OCI-LY1 (cell line): ENCODE results near the gene SRRD.
A peak's percentile ranks its signal among the peaks of the same experiment; 100 is the strongest.

ENCODE experiments used
- H2AFZ ChIP-seq: fragments of 200-600 bp; sonication (generic), shearing (Covaris generic); 2 replicates; pipeline ENCODE4 v1.6.0; 2014; ENCODE audit warnings: antibody characterized with exemption, mild to moderate bottlenecking, low read length
- H3F3A ChIP-seq: fragments of 200-600 bp; sonication (generic), shearing (Covaris generic); 2 replicates; pipeline ENCODE4 v1.6.0; 2014; ENCODE audit warnings: mild to moderate bottlenecking, antibody characterized with exemption, low read length, moderate library complexity; ENCODE audit not compliant: insufficient read depth
- H3K27ac ChIP-seq: fragments of 200-600 bp; sonication (generic); 2 replicates; pipeline ENCODE4 v1.5.1; 2014; ENCODE audit warnings: low read length, mixed run types, mild to moderate bottlenecking, low read depth; ENCODE audit not compliant: poor library complexity, severe bottlenecking
- H3K27me3 ChIP-seq: fragments of 200-600 bp; sonication (generic); 2 replicates; pipeline ENCODE4 v1.6.0; 2014; ENCODE audit warnings: antibody characterized with exemption, mild to moderate bottlenecking, low read length, moderate library complexity; ENCODE audit not compliant: insufficient read depth
- H3K36me3 ChIP-seq: fragments of 200-600 bp; sonication (generic); 2 replicates; pipeline ENCODE4 v1.6.1; 2014; ENCODE audit warnings: mild to moderate bottlenecking, antibody characterized with exemption, low read length, moderate library complexity, mixed read lengths; ENCODE audit not compliant: insufficient read depth
- H3K4me1 ChIP-seq: fragments of 200-600 bp; sonication (generic); 2 replicates; pipeline ENCODE4 v1.5.1; 2014; ENCODE audit warnings: mild to moderate bottlenecking, low read length, moderate library complexity; ENCODE audit not compliant: insufficient read depth, severe bottlenecking
- H3K4me2 ChIP-seq: fragments of 200-600 bp; sonication (generic), shearing (Covaris generic); 2 replicates; pipeline ENCODE4 v1.6.1; 2014; ENCODE audit warnings: low read length
- H3K4me3 ChIP-seq: fragments of 200-600 bp; sonication (generic); 2 replicates; pipeline ENCODE4 v1.5.1; 2014; ENCODE audit warnings: low read length, low read depth, mild to moderate bottlenecking, mixed read lengths; ENCODE audit not compliant: poor library complexity, severe bottlenecking
- H3K79me2 ChIP-seq: fragments of 200-600 bp; shearing (Covaris generic); 2 replicates; pipeline ENCODE4 v1.6.1; 2016; ENCODE audit warnings: mixed run types, low read length, mixed read lengths; ENCODE audit not compliant: insufficient read depth
- H3K9ac ChIP-seq: fragments of 200-600 bp; sonication (generic), shearing (Covaris generic); 2 replicates; pipeline ENCODE4 v1.6.1; 2014; ENCODE audit warnings: mild to moderate bottlenecking, low read length, mixed read lengths
- H3K9me2 ChIP-seq: fragments of 200-600 bp; sonication (generic), shearing (Covaris generic); 2 replicates; pipeline ENCODE4 v1.6.1; 2014; ENCODE audit warnings: low read depth, mild to moderate bottlenecking, low read length, mixed read lengths
- H3K9me3 ChIP-seq: fragments of 200-600 bp; shearing (Covaris generic); 2 replicates; pipeline ENCODE4 v1.6.1; 2014; ENCODE audit warnings: low read length, mixed read lengths
- H4K20me1 ChIP-seq: fragments of 200-600 bp; sonication (generic), shearing (Covaris generic); 2 replicates; pipeline ENCODE4 v1.6.0; 2016; ENCODE audit warnings: mild to moderate bottlenecking, low read length; ENCODE audit not compliant: insufficient read depth
- EZH2 ChIP-seq: fragments of 200-600 bp; sonication (generic), shearing (Covaris generic); IDR thresholded peaks from 2 replicates; pipeline ENCODE4 v1.8.0; 2017; ENCODE audit warnings: borderline replicate concordance, mixed run types, mild to moderate bottlenecking, antibody characterized with exemption, low read length, moderate library complexity, mixed read lengths
- TF ChIP-seq, protein P1 (sequence below): fragments of 200-600 bp; sonication (generic), shearing (Covaris generic); IDR thresholded peaks from 2 replicates; pipeline ENCODE4 v1.5.1; 2017; ENCODE audit warnings: mild to moderate bottlenecking, antibody characterized with exemption, low read length, moderate library complexity, mixed read lengths

Gene SRRD

DNA sequence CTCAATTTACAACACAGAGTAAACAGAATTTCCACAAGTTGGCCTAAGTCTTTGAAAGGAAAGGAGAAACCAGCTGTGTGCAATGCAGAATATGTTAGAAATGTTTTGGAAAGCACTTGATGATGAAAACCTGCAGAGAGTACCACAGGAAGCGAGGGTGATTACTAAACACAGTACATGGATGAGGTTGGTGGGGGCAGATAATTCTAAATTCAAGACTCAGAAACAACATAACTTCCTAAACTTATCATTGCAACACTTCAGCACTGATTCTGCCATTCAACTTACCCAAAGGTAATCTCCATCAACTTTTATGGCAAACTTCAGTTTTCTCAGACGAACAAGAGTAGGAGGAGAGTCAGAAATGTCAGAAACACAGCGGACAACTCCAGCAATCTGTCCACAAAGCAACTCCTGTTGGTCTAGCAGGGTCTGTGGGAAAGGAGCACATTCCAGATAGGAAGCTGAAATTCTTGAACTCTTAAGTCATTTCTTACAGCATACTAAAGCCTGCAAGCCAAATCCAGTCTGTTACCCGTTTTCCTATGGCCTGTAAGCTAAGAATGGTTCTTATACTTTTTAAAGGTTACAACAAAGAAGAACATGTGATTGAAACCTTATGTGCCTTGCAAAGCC, 6.9 kb upstream of the SRRD start:
- Histone ChIP-seq H4K20me1 (no peaks in the 10 kb centered on the region), H3K36me3 (peaks cover 66% of the 10 kb centered on the region), H3K4me1 (peaks cover 46% of the 10 kb centered on the region), H3K4me2 (peak overlapping the region; percentile 86), H3K27ac (no peak overlapping the region), H3F3A (peaks cover 2% of the 10 kb centered on the region; the same call in 1 of the 2 replicates), H3K9ac (no peak overlapping the region; the same call in 1 of the 2 replicates), H3K27me3 (no peaks in the 10 kb centered on the region), H2AFZ (no peak overlapping the region), H3K79me2 (peaks cover 25% of the 10 kb centered on the region), H3K4me3 (no peak overlapping the region), H3K9me2 (no peaks in the 10 kb centered on the region), H3K9me3 (no peaks in the 10 kb centered on the region)
- TF ChIP-seq, protein P1, sequence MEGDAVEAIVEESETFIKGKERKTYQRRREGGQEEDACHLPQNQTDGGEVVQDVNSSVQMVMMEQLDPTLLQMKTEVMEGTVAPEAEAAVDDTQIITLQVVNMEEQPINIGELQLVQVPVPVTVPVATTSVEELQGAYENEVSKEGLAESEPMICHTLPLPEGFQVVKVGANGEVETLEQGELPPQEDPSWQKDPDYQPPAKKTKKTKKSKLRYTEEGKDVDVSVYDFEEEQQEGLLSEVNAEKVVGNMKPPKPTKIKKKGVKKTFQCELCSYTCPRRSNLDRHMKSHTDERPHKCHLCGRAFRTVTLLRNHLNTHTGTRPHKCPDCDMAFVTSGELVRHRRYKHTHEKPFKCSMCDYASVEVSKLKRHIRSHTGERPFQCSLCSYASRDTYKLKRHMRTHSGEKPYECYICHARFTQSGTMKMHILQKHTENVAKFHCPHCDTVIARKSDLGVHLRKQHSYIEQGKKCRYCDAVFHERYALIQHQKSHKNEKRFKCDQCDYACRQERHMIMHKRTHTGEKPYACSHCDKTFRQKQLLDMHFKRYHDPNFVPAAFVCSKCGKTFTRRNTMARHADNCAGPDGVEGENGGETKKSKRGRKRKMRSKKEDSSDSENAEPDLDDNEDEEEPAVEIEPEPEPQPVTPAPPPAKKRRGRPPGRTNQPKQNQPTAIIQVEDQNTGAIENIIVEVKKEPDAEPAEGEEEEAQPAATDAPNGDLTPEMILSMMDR, result no peak
- TF ChIP-seq EZH2, result no peak

DNA sequence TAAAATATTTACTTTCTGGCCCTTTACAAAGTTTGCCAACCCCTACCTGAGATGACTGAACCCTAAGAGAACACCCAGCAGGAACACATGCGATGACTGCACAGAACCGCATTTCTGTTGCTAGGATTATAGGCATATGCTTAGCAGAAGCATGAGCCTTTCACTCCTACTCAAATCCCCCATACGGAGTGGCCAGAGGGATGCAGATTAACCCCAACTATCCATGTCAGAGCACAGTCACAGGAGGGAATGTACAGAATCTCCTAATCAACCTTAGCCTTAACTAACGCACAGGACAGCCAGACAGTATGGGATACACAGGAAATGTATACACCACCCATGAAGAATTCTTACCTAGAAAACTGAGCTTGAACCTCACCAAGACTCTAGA, 6.3 kb upstream of the SRRD start:
- TF ChIP-seq, protein P1, result no peak
- TF ChIP-seq EZH2, result no peak
- H4K20me1 ChIP-seq, result no peaks in the 10 kb centered on the region
- H3K9ac ChIP-seq, result peak overlapping the region; percentile 11; the same call in 1 of the 2 replicates
- H3K9me2 ChIP-seq, result no peaks in the 10 kb centered on the region
- H3K4me3 ChIP-seq, result peak overlapping the region; percentile 18
- H3K4me2 ChIP-seq, result peak overlapping the region; percentile 86
- H3F3A ChIP-seq, result peaks cover 7% of the 10 kb centered on the region; the same call in 1 of the 2 replicates
- H3K27me3 ChIP-seq, result no peaks in the 10 kb centered on the region
- H3K4me1 ChIP-seq, result peaks cover 51% of the 10 kb centered on the region
- no peak overlapping the region for H2AFZ ChIP-seq
- peaks cover 61% of the 10 kb centered on the region for H3K36me3 ChIP-seq
- H3K27ac ChIP-seq, result peak overlapping the region; percentile 23
- H3K9me3 ChIP-seq, result no peaks in the 10 kb centered on the region
- peaks cover 25% of the 10 kb centered on the region for H3K79me2 ChIP-seq

DNA sequence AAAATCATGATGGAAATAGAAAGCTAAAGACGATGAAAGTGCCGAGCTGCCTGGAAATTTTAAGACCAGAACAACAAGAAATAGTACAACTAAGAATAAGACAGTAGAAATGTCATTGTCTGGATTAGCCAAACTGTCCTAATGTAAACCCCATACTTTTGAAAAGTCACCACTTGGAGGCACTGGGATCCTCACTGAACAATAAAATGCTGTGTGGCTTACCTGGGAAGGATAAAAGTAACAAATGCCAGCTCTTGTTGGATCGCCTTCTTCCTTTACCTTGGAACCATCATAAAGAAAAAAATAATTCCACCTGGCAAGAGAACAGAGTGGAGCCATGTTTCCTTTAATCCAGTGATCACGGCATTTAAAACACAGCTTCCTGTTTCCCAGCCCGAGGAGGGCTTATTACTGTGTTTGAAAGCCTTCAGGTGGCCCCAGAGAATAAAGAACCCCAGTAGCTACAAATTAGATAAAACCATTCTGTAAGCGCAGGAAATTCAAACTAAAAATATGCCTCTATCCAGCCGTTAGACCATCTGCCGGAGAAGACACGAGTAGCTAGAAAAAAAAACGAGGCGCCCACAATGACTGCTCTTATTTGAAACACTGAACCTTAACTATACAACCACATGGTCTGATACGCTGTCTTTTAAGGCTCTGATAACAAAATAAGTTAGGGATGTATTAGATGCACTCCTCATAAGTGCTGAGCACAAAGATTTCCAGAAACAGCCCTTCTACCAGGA, 4.5 kb upstream of the SRRD start:
- peak overlapping the region; percentile 3 for H2AFZ ChIP-seq
- TF ChIP-seq EZH2, result no peak
- TF ChIP-seq, protein P1, result peak; percentile 19; the same call in 1 of the 2 replicates
- peak overlapping the region; percentile 86 for H3K4me2 ChIP-seq
- H3K9me3 ChIP-seq, result no peaks in the 10 kb centered on the region
- H3K27ac ChIP-seq, result peak overlapping the region; percentile 94
- H3K4me3 ChIP-seq, result peak overlapping the region; percentile 88
- peaks cover 43% of the 10 kb centered on the region; the same call in 1 of the 2 replicates for H3K36me3 ChIP-seq
- H4K20me1 ChIP-seq, result no peaks in the 10 kb centered on the region
- H3K4me1 ChIP-seq, result peaks cover 59% of the 10 kb centered on the region
- peaks cover 8% of the 10 kb centered on the region; the same call in 1 of the 2 replicates for H3F3A ChIP-seq
- H3K9ac ChIP-seq, result peak overlapping the region; percentile 90
- no peaks in the 10 kb centered on the region for H3K27me3 ChIP-seq
- H3K9me2 ChIP-seq, result no peaks in the 10 kb centered on the region
- H3K79me2 ChIP-seq, result peaks cover 34% of the 10 kb centered on the region
